ENCODE measurements around the gene SAPCD2. TPM values are rescaled to one million over a fixed set of nuclear protein-coding genes. Genes with fewer than 3 reads are reported as not detected.

The SAPCD2 gene
- total and polyA plus RNA-seq, 9 of the 15 experiments (the other 6 are each of a cell fraction or from before 2014, with no cell fraction given): 3.4 to 91.8 (median 18.8) TPM

DNA sequence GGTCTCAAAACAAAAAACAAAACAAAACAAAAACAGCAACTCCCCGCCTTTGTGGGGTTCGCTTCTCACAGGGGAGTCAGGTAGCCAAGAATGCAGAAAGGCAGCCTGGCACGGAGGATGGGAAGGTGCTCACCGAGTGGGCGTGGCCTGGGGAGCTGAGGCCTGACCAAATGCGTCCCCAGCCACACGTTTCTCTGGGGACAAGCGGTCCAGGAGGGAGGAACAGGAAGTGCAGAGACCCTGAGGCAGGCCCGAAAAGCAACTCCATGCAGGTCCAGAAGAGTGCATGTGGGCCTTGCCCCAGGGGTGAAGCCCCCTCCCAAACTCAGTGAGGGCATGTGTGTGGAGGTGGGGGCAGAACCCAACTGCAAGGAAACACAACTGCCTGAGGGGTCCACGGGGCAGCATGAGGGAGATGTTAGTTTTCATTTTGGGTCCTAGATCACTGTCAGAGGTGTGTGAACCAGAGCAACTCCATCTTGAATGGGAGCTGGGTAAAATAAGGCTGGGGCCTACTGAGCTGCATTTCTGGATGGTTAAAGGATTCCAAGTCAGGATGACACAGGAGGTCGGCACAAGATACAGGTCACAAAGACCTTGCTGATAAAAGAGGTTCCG, 4.4 kb upstream of the SAPCD2 start (continued):
- TF ChIP-seq, protein P1, sequence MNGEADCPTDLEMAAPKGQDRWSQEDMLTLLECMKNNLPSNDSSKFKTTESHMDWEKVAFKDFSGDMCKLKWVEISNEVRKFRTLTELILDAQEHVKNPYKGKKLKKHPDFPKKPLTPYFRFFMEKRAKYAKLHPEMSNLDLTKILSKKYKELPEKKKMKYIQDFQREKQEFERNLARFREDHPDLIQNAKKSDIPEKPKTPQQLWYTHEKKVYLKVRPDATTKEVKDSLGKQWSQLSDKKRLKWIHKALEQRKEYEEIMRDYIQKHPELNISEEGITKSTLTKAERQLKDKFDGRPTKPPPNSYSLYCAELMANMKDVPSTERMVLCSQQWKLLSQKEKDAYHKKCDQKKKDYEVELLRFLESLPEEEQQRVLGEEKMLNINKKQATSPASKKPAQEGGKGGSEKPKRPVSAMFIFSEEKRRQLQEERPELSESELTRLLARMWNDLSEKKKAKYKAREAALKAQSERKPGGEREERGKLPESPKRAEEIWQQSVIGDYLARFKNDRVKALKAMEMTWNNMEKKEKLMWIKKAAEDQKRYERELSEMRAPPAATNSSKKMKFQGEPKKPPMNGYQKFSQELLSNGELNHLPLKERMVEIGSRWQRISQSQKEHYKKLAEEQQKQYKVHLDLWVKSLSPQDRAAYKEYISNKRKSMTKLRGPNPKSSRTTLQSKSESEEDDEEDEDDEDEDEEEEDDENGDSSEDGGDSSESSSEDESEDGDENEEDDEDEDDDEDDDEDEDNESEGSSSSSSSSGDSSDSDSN (IDR thresholded peaks at IDR 0.05; ENCODE audit: borderline replicate concordance in 1 of 2, low read depth in 2 of 2, low read length in 2 of 2): no peak
- TF ChIP-seq, protein P2, sequence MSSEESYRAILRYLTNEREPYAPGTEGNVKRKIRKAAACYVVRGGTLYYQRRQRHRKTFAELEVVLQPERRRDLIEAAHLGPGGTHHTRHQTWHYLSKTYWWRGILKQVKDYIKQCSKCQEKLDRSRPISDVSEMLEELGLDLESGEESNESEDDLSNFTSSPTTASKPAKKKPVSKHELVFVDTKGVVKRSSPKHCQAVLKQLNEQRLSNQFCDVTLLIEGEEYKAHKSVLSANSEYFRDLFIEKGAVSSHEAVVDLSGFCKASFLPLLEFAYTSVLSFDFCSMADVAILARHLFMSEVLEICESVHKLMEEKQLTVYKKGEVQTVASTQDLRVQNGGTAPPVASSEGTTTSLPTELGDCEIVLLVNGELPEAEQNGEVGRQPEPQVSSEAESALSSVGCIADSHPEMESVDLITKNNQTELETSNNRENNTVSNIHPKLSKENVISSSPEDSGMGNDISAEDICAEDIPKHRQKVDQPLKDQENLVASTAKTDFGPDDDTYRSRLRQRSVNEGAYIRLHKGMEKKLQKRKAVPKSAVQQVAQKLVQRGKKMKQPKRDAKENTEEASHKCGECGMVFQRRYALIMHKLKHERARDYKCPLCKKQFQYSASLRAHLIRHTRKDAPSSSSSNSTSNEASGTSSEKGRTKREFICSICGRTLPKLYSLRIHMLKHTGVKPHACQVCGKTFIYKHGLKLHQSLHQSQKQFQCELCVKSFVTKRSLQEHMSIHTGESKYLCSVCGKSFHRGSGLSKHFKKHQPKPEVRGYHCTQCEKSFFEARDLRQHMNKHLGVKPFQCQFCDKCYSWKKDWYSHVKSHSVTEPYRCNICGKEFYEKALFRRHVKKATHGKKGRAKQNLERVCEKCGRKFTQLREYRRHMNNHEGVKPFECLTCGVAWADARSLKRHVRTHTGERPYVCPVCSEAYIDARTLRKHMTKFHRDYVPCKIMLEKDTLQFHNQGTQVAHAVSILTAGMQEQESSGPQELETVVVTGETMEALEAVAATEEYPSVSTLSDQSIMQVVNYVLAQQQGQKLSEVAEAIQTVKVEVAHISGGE (CRISPR knock-in tag; IDR thresholded peaks at IDR 0.05): peak in 2 of 3 experiments; percentile 68 to 95; a peak in 4 of 6 replicates
- peak; percentile 99 for TF ChIP-seq ZFPM2 (CRISPR knock-in tag; IDR thresholded peaks at IDR 0.05)
- peak; percentile 88 for TF ChIP-seq ETS2 (tag; IDR thresholded peaks at IDR 0.05; ENCODE audit: borderline replicate concordance, poor library complexity, severe bottlenecking)
- TF ChIP-seq RB1 (IDR thresholded peaks at IDR 0.05; ENCODE audit: low read depth): no peak
- no peak for TF ChIP-seq RBFOX2 (IDR thresholded peaks at IDR 0.05; ENCODE audit: low read depth, low read length)
- peak; percentile 89 for TF ChIP-seq ZFP1 (CRISPR knock-in tag; IDR thresholded peaks at IDR 0.05)
- TF ChIP-seq E2F3 (CRISPR knock-in tag; IDR thresholded peaks at IDR 0.05): peak; percentile 100
- no peak for TF ChIP-seq RNF2 (IDR thresholded peaks at IDR 0.05)
- peak; percentile 82 for TF ChIP-seq MAFG (tag; conservative IDR thresholded peaks at IDR 0.05)
- TF ChIP-seq, protein P3, sequence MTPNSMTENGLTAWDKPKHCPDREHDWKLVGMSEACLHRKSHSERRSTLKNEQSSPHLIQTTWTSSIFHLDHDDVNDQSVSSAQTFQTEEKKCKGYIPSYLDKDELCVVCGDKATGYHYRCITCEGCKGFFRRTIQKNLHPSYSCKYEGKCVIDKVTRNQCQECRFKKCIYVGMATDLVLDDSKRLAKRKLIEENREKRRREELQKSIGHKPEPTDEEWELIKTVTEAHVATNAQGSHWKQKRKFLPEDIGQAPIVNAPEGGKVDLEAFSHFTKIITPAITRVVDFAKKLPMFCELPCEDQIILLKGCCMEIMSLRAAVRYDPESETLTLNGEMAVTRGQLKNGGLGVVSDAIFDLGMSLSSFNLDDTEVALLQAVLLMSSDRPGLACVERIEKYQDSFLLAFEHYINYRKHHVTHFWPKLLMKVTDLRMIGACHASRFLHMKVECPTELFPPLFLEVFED (CRISPR knock-in tag; conservative IDR thresholded peaks at IDR 0.05): peak; percentile 99
- peak; percentile 96 for TF ChIP-seq MTF1 (CRISPR knock-in tag; IDR thresholded peaks at IDR 0.05; ENCODE audit: borderline replicate concordance)
- no peak for TF ChIP-seq FOXJ2 (tag; IDR thresholded peaks at IDR 0.05)
- peak; percentile 93; the same call in 1 of the 2 replicates for TF ChIP-seq HEY1 (CRISPR knock-in tag; IDR thresholded peaks at IDR 0.05; ENCODE audit: borderline replicate concordance)
- TF ChIP-seq CHCHD3 (CRISPR knock-in tag; IDR thresholded peaks at IDR 0.05): no peak
- TF ChIP-seq ZNF445 (CRISPR knock-in tag; IDR thresholded peaks at IDR 0.05; ENCODE audit: low read depth): peak; percentile 98
- TF ChIP-seq, protein P4, sequence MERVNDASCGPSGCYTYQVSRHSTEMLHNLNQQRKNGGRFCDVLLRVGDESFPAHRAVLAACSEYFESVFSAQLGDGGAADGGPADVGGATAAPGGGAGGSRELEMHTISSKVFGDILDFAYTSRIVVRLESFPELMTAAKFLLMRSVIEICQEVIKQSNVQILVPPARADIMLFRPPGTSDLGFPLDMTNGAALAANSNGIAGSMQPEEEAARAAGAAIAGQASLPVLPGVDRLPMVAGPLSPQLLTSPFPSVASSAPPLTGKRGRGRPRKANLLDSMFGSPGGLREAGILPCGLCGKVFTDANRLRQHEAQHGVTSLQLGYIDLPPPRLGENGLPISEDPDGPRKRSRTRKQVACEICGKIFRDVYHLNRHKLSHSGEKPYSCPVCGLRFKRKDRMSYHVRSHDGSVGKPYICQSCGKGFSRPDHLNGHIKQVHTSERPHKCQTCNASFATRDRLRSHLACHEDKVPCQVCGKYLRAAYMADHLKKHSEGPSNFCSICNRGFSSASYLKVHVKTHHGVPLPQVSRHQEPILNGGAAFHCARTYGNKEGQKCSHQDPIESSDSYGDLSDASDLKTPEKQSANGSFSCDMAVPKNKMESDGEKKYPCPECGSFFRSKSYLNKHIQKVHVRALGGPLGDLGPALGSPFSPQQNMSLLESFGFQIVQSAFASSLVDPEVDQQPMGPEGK (CRISPR knock-in tag; IDR thresholded peaks at IDR 0.05; ENCODE audit: borderline replicate concordance): peak; percentile 96
- TF ChIP-seq LEF1 (IDR thresholded peaks at IDR 0.05): no peak
- TF ChIP-seq ELF4 (CRISPR knock-in tag; IDR thresholded peaks at IDR 0.05): peak; percentile 99

Data from K562 (cell line).